HG02840 (cell line): ENCODE data around the gene EPC1.
A peak's percentile ranks its signal among the peaks of the same experiment; 100 is the strongest.

Experiments used
- ATAC-seq: cut with Tn5 transposase; IDR thresholded peaks from one replicate; pipeline ENCODE4 v1.9.1; 2021; ENCODE audit warnings: mild to moderate bottlenecking, moderate library complexity, moderate number of reproducible peaks; ENCODE audit not compliant: unreplicated experiment, low FRiP score

EPC1 gene

GRCh38 chr10:32298075-32298812 is 48.7 kb downstream of the EPC1 start:
- ATAC-seq: no peak

- ATAC-seq: no peak
Observed at GRCh38 chr10:32295027-32295426, 51.9 kb downstream of the EPC1 start.

- ATAC-seq: no peak
Observed at GRCh38 chr10:32293581-32293980, 53.4 kb downstream of the EPC1 start.

DNA sequence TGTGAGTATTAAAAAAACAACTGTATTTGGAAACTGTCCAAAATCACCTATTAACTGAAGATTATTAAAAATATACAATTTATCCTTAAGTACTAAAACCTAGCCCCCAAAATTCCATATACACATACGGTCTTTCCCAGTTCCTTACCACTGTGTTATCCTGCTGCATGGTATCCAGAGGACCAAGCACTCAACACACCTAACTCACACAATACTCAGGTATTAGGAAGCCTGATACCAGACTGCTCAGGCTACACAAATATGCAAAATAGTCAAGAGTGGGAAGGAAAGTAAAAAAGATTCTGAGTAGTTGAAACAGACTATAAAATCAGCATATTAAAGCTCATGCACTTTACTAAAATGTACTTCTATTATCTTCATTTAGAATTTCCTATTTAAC is 67.2 kb downstream of the EPC1 start:
- no peak for ATAC-seq

DNA sequence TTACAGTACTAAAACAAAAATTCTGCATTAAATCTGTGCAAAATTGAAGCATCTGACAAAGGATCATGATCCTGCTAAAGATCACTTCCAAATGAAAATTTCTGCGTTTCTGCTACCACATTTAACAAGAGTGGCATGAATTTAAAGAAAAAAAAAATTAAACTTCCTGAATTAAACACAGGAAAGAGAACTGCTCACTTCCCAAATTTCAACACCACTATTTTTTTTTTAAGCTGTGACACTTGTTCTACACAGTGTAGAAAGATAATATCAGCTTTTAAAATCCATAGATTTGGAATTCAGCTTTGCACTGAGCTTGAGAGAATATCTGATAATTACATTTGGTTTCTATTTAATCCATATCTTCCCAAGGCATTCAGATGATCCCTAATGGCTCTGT is 73.6 kb downstream of the EPC1 start:
- no peak for ATAC-seq

GRCh38 chr10:32271617-32272016 is 75.3 kb downstream of the EPC1 start:
- no peak for ATAC-seq

GRCh38 chr10:32269343-32270100 is 77.4 kb downstream of the EPC1 start:
- ATAC-seq: no peak

DNA sequence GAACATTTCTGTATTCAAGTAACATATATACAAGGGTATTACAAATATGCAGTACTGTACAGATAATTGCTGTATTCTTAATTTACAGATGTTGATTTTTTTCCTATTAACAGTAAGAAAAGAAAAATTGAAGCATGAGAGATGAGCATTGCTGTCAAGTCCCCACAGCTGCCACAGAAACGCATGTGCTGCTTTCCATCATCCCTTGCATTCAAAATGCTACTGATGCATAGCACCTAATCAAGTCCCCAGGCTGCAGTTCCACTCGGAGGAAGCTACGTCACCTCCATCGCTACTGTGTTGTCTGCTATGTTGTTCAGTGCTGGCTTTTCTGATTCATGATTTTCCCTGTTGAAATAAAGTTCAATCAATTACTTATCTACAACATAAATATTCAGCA is 78.2 kb downstream of the EPC1 start:
- no peak for ATAC-seq

DNA sequence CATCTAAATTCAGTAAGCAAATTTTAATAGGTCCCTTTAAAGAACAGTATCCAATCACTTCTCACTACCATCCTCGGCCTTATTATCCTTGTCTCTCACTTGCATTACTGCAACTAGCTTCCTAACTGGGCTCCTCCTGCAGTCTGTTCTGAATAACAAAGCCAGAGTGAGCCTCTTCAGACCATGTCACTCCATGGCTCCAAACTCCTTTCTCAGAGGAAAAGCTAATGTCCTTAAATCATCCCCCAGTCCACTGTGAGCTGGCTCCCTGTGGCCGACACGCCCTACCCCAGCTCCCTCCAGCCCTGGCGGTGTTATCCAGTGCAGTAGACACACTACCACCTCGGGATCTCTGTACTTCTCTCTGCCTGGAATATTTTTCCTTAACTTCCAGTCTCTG is 80.0 kb downstream of the EPC1 start:
- no peak for ATAC-seq

- ATAC-seq: no peak
Observed at GRCh38 chr10:32266566-32266965, 80.4 kb downstream of the EPC1 start.

- ATAC-seq: no peak
Observed at GRCh38 chr10:32265756-32266155, 81.2 kb downstream of the EPC1 start.

- ATAC-seq: no peak
Observed at GRCh38 chr10:32263300-32263699, 83.7 kb downstream of the EPC1 start.

GRCh38 chr10:32259551-32259950 is 87.4 kb downstream of the EPC1 start:
- no peak for ATAC-seq

DNA sequence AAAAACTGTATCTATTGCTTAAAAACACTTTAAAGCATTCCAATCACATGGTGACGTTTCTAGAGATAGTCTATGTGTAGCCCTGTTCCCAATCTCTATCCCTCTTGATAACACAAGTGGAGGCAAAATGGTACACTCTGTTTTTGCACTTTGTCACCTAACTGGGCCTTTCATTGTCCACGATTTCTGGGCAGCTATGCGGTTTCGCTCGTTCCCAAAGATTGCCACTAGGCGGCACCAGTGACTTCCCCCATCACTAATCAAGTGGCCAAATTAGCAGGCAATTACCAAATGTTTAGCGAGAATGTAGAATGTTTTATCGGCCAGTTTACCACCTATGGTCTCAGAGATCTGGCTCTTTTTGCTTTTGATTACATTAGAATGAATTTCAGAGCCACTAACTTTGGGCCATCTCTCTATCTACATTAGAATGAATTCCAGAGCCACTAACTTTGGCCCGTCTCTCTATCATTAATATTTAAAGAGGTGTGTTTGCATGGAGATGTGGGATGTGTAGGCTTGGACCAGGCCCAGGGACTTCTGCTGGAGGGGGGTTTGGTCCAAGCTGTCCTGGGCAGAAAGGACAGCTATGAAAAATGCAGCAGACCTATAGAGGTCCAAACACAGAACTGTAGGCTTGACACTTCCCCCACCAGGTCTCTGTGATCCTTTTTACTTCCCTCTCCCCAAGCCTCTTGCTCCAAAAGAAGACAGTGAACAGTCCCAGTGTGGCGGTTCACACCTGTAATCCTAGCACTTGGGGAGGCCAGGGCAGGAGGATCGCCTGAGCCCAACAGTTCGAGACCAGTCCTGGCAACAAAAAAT is 90.1 kb downstream of the EPC1 start:
- ATAC-seq: no peak

DNA sequence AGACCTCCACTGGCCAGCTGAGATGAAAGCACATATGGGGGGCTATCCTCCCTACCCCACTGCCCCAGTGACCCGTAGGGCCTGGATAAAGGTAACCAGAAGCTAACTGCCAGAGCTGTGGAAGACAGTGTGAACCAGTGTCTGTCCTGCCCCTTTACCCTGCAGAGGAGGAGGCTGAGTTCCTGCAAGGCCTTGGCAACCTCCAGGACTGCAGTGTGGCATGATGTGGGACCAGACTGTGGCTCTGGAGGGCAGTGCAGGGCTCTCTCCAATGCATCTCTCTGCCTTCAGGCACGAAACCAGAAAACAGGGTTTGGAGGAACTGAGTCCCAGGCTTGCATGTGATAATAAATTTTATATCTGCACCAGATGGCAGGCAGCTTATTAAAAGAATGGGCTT is 93.1 kb downstream of the EPC1 start:
- ATAC-seq: no peak

DNA sequence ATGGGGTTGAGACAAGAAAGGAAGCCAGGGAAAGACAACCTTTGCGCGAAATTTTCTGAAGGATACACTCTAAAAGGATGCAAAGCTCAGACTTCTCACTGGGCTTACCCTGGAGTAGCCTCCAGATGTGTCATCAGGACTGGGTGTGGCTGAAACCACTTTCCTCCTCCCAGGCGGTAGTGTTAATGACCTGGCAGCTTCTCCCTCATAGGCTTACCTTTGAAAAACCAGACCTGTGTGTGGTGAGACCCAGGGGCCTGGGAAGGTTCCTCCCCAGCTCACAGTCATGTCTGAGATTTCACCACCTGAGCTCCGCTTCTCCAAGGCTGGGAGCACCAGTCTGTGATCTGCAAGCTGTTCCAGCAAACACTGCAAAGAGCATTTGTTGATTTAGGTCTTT is 93.7 kb downstream of the EPC1 start:
- no peak for ATAC-seq

DNA sequence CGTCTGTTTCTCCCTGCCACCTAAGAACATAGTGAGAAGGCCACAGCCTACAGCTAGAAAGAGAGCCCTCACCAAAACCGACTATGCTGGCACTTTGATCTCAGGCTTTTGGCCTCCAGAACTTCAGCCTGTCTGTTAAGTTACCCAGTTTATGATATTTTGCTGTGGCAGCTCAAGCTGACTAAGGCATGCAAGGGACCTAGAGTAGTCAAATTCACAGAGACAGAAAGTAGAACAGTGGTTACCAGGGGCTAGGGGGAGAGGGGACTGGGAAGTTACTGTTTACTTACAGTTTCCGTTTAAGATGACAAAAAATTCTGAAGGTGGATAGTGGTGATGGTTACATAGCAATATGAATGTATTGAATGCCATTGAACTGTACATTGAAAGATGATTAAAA is 96.5 kb downstream of the EPC1 start:
- peak; percentile 60 for ATAC-seq

- ATAC-seq: no peak
Observed at GRCh38 chr10:32246685-32247084, 100.3 kb downstream of the EPC1 start.

- ATAC-seq: no peak
Observed at GRCh38 chr10:32245760-32246159, 101.2 kb downstream of the EPC1 start.

DNA sequence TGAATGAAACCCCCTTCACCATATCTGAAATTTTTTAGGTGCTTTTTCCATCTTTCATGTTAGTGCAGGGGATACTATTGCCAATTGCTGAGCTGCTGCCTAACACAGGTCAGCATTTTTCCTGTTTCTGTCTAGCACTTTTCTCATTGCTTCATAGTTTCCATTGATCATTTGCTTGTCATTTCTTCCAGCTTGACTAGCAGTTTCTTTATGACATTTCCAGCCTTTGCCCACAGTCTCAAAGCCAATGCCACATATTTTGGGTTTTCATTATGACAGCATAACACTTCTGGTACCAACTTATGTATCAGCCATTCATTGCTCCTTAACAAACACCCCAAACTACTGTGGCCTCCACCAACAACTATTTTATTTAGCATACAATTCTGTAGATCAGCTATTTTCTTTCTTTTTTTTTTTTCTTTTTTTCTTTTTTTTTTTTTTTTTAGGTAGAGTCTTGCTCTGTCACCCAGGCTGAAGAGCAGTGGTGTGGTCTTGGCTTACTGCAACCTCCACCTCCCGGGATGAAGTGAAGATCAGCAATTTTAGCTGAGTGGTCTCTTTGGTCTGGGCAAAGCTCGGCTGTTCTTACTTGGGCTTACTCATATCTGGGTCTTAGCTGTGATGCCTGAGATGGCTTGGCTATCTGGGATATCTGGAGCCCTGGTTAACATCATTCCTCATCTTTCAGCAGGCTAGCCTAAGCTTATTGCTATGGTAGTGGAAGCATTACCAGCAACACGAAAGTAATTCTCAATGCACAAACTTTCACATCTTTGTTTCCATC is 102.3 kb downstream of the EPC1 start:
- no peak for ATAC-seq
